Retina (tissue), 1 donor: Measurements from ENCODE around the gene CERK.

Experiments used
- DNase-seq: peaks from one replicate; pipeline ENCODE4 v3.0.0-alpha.2; 2016

Gene CERK

DNA sequence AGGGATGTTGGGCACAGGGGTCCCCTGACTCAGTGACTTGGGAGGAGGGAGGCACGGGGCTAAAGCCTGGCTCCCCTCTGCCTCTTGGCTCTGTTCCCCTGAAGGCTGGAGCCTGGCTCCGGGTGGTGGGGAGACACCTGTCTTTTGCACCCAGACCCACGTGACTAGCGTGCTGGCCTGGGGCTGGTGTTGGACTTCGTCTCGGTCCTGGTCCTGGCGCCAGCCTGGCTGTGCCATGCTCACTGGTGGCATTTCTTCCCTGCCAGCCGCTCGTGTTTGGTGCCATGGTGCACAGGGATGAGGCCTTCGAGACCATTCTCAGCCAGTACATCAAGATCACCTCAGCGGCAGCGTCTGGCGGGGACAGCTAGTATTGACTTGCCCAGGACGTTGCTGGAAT is 61.2 kb downstream of the CERK start:
- no peak for DNase-seq

GRCh38 chr22:46676479-46676878 is 61.6 kb downstream of the CERK start:
- DNase-seq, result no peak

- no peak for DNase-seq
These were observed 62.1 kb downstream of the CERK start for GRCh38 chr22:46675938-46676337.

DNA sequence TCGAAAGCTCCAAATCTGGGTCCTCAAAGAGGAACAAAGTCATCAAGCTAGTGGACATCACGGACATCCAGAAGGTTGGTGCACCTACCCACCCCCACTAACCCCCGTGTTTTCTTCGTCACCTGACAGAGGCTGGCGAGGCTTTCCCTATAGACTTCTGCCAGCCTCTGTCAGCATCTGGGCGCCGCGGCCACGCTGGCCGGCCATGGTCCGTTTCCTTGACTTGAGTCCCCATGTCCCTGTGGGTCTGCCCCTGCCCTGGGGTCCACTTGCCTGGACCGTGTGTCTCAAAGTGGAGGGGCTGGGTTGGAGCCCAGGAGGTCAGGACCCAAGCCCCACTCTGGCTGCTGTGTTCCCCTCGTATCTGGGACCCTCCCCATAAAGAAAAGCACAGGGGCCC is 62.6 kb downstream of the CERK start:
- DNase-seq, result no peak

GRCh38 chr22:46674906-46675305 is 63.1 kb downstream of the CERK start:
- no peak for DNase-seq

DNA sequence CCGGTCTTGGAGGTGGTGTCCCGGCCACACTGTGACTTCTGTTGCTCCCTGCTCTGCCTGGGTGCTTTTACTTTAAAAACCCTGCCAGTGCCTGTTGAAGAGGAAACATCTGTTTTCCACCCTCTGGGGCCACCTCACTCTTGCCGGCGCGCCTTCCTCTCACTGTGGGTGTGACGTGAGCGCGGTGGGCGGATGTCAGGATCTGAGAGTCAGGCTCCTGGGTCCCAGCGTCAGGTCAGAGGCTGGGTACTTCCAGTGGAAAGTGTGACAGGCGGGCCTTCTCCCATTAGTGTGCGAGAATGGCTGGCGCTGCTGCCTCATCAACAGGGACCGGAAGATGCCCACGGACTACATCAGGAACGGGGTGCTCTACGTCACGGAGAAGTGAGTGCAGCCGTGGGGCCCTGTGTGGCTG is 63.7 kb downstream of the CERK start:
- DNase-seq, result no peak

DNA sequence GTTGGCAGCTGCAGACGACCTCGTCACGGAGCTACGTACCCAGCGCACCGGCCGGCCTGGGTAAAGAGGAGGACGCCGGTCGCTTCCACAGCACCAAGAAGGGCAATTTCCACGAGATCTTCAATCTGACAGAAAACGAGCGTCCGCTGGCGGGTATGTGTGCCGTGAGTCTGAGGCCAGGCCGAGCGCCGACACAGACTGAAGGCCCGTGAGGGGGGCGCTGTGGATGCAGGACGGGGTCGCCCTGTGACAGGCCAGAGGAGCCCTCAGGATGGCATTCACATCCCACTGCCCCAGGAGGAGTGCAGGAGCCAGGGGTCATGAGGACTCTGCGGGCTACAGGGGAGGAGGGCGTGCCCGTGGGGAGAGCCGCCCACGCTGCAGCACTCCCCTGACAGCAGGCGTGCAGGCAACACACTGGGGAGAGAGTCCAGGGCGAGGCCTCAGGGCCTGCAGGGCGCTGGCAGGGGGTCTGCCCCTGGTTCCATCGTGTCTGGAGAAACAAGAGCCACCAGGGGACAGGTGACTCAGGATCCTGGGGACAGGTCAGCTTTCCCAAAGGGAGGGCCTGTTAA is 64.3 kb downstream of the CERK start:
- no peak for DNase-seq

DNA sequence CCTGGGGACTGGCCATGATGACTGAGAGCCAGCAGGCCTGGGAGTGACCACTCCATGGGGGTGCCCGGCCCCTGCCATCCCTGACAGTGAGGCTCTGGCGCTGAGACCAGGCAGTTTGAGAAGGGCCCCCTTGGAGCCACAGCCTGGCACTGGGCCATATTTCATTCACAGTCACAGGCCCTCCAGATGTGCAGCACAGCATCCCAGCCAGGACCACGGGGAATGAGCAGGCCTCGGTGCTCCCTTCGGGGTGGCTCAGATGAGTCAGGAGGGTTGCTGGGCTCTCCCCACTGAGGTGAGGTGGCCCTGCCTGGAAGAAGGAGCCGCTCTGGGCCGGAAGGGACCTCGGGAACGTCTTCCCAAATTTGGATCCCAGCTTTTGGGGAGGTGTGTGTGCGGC is 64.8 kb downstream of the CERK start:
- no peak for DNase-seq

DNA sequence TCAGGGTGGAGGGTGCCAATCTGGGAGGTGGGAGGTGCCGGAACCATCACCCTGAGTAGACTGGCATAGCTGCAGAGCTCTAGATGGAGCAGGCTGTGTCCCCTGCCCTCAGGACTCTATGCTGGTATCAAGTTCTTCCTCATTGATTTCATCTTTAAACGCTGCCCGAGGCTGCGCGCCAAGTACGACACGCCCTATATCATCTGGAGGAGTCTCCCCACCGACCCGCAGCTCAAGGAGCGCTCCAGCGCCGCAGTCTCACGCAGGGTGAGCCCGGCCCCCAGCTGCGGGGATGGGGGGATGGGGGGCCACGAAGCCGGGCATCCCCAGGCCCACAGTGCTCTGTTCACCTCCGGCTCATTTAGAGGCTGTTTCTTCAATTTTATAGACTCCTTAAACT is 65.3 kb downstream of the CERK start:
- no peak for DNase-seq

DNA sequence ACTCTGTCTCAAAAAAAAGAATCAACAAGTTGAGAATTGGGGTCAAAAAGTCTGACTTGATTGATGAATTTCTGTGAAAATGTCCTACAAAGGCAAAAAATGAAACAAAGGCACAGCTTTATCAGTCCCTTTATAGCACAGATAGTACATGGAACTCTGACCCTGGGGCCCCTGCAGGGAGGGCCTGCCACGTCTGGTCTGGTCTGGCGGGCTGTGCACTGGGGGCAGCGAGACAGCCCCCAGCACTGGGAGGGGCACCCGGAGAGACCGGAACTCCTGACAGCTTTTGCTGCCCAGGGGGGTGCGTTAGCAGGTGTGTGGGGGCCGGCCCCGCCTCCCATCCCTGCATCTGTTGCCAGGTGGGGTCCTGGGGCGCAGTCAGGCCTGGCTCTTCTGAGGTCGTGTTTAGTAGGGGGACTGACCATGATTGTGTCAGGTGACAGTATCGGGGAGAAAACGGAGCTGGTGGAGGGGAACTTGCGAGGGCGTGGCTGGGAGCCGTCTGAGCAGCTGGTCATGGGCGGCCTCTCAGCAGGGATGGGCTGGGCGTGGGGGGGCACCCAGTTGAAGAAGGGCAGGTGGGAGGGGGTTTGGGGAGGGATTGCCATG is 66.1 kb downstream of the CERK start:
- DNase-seq, result no peak

DNA sequence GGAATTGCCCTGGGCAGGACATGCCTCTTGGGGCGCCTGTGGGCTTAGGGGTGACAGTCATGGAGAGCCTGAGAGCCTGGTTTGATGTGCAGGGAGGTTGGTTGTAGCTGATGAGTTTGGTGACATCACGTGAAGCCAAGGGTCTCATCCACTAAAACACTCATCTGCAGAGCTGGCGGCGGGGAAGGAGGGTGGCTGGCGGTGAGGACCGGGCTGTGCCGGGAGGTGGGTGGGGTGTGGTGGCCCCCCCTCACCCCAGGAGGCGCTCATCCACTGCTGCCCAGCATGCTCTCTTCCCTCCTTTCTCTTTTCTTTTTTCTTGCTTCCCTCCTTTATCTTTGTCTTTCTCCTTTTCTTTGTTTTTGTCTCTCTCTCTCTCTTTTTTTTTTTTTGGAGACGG is 68.9 kb downstream of the CERK start:
- no peak for DNase-seq

GRCh38 chr22:46668116-46668515 is 69.9 kb downstream of the CERK start:
- DNase-seq, result no peak

GRCh38 chr22:46667245-46667623 is 70.8 kb downstream of the CERK start:
- no peak for DNase-seq

DNA sequence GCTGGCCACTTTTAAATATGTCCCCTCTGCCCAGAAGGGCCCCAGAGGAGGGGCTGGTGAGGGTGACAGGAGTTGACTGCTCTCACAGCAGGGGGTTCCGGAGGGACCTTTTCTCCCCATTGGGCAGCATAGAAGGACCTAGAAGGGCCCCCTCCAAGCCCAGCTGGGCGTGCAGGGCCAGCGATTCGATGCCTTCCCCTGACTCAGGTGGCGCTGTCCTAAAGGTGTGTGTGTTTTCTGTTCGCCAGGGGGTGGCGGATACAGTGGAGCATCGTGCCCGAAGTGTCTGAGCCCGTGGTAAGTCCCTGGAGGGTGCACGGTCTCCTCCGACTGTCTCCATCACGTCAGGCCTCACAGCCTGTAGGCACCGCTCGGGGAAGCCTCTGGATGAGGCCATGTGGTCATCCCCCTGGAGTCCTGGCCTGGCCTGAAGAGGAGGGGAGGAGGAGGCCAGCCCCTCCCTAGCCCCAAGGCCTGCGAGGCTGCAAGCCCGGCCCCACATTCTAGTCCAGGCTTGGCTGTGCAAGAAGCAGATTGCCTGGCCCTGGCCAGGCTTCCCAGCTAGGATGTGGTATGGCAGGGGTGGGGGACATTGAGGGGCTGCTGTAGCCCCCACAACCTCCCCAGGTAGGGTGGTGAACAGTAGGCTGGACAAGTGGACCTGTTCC is 71.3 kb downstream of the CERK start:
- no peak for DNase-seq

GRCh38 chr22:46665751-46666280 is 72.2 kb downstream of the CERK start:
- no peak for DNase-seq

- no peak for DNase-seq
These were observed 72.8 kb downstream of the CERK start for GRCh38 chr22:46665151-46665695.

DNA sequence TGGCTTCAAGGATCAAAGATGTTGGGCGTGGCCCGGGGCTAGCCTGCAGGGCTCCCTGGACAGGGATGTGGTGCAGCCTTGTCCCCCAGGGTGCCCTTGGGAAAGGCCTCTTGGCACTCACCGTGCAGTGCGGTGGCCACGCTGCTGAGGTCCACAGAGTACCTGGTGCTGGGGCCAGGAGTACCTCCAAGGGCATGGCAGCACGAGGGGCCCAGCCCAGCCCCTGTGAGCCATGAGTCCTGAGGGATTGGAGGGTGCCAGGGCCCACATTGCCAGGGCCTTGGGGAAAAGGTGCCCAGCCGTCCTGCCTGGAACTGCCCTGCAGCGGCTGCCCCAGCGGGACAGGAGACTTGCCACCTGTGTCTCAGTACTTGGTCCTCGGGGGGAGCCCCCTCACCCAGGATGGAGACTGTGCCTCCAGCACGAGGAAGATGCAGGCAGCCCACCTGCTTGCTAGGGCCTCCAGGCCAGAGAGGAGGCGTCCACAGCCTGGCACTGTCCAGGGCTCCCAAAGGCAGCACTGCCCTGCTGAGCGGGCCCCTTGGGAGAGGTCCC is 73.7 kb downstream of the CERK start:
- DNase-seq, result no peak

- no peak for DNase-seq
These were observed 74.5 kb downstream of the CERK start for GRCh38 chr22:46663436-46664100.

DNA sequence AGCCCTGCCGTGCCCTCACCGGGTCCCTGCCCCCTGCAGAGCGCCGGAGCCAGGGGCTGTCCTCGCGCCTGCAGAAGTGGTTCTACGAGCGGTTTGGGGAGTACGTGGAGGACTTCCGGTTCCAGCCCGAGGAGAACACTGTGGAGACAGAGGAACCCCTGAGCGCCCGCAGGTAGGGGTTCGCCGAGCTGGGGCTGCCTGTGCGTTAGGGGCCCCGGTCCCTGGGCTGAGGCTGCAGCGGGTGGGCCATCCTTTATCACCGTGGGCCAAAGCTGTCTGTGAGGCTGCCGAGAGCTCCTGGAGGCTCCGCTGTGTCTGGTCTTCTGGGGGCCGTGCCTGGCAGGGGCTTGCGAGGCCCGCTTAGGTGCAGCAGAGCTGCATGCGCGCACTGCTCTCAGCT is 75.1 kb downstream of the CERK start:
- no peak for DNase-seq

DNA sequence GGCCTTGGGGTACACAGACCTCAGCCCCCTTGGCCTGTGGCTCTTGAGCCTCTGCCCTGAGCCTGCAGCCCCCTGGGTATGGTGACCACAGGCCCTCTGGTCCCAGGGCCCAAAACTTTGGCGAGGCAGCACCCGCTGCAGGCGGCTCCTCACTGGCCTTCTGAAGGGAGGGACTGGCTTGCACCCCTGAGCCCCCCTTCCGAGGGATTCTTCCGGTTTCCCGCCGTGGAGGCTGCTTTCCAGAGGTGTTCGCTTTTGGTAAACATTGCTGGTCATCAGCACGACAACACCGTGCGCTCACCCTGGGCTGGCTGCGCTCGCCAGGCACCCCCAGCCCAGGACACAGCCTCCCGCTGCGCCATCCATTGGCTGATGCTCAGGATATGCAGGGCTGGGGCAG is 75.8 kb downstream of the CERK start:
- DNase-seq, result no peak

GRCh38 chr22:46661221-46661851 is 76.7 kb downstream of the CERK start:
- DNase-seq, result no peak

DNA sequence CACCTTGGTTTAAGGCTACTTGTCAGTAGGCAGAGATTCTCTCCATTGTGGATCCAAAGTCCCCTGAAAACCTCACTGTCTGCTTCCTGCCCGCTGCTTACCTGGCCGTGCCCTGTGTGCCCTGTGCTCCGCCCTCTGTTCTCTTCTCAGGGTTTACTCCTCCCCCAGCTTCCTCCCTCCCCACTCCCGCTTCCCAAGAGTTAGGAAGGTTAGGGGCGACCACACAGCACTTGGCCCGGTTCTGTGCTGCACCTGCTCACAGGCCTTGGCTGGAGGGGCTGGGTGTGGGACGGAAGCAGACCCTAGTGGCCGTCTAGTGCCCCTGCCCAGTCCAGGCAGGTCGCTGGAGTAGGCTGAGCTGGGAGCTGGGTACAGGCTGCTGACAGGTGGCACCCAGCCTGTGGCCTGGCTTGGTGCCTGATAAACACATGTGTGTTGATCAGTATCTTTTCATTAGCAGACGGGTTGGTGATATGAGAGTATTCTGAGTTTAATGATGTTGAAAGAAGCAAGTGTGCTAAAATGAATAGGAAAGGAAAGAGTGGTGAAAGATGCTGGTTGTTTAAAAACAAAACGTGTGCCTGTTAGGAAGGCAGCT is 77.3 kb downstream of the CERK start:
- DNase-seq, result no peak
